GM13976 (cell line): ENCODE data around the gene CLCN6.

Experiments used
- DNase-seq: peaks from one replicate; pipeline ENCODE4 v3.0.0; 2012; ENCODE audit warnings: low spot score
- in situ Hi-C: fragments of 300-500 bp; cut with MboI; formaldehyde crosslinking; loops from one replicate; pipeline ENCODE4 v1.12.0; 2022; ENCODE audit warnings: low sequenced_read_pairs, mixed read lengths, inconsistent platforms; ENCODE audit not compliant: unreplicated experiment
- TF ChIP-seq, protein P1 (sequence below): IDR thresholded peaks from 2 replicates; pipeline ENCODE4 v1.5.1; 2012; ENCODE audit warnings: borderline replicate concordance, mild to moderate bottlenecking; ENCODE audit not compliant: insufficient read depth; ENCODE audit errors: extremely low read depth, missing control alignments, control extremely low read depth

Gene CLCN6

DNA sequence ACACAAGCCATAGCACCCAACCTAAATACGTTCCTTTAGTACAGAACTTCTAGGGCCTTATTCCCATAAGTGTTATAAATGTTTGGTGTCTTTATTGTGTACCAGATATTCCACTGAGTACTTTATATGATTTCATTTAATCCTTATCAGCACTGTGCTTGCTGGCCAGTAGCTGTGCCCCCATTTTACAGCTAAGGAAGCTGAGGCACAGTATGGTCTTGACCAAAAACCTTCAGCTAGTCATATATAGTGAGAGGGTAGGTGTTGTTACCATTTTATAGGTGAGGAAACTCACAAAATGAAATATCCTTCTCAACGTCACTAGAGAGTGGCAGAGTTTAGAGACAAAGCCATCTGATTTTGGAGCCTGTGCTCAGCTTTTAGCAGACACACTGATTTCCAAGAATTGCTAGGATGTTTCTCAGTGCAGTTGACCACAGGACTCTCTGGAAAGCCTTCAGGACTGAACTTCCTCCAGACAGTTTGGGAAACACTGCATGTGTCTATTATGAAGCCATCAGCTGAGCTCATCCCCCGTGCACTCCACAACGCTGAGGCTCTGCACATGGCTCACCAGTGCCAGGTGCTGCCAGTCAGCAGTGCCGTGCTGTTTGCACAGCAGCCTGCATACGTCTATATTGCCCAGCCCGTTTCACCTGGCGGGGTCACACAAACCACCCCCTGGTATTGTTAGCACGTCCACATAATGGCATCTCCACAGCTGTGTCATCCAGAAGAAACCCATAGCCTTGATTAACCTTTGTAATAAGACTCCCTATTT lies 26.1 kb downstream of the CLCN6 start:
- TF ChIP-seq, protein P1, sequence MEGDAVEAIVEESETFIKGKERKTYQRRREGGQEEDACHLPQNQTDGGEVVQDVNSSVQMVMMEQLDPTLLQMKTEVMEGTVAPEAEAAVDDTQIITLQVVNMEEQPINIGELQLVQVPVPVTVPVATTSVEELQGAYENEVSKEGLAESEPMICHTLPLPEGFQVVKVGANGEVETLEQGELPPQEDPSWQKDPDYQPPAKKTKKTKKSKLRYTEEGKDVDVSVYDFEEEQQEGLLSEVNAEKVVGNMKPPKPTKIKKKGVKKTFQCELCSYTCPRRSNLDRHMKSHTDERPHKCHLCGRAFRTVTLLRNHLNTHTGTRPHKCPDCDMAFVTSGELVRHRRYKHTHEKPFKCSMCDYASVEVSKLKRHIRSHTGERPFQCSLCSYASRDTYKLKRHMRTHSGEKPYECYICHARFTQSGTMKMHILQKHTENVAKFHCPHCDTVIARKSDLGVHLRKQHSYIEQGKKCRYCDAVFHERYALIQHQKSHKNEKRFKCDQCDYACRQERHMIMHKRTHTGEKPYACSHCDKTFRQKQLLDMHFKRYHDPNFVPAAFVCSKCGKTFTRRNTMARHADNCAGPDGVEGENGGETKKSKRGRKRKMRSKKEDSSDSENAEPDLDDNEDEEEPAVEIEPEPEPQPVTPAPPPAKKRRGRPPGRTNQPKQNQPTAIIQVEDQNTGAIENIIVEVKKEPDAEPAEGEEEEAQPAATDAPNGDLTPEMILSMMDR: no peak
- in situ Hi-C loops: no loop called here
- DNase-seq: no peak

DNA sequence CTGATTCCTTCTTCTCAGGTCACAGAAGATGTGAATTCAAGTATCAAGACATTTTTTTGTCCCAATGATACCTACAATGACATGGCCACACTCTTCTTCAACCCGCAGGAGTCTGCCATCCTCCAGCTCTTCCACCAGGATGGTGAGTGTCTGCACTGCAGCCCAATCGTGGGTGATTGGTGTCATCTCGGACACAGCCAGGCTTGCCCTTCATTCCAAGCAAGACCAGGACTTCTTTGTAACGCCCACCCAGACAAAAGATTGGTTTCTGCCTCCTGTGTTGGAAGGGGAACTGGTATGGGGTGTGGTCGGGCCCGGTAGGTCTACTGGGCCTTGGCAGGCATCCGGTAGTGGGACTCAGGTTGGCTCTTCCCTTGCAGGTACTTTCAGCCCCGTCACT lies 27.5 kb downstream of the CLCN6 start:
- TF ChIP-seq, protein P1: no peak
- no peak for DNase-seq
- in situ Hi-C loops: no loop called here

DNA sequence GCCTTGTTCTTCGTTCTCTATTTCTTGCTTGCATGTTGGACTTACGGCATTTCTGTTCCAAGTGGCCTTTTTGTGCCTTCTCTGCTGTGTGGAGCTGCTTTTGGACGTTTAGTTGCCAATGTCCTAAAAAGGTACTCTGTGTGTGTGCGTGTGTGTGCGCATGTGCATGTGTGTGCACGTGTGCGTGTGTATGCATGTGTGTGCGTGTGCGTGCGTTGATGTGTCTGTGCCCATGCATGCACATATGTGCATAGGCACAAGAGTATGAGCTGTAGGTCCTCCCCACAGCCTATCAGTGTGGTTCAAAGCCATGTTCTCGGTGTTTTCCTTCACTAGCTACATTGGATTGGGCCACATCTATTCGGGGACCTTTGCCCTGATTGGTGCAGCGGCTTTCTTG lies 27.9 kb downstream of the CLCN6 start:
- in situ Hi-C loops: no loop called here
- TF ChIP-seq, protein P1: no peak
- DNase-seq: no peak

DNA sequence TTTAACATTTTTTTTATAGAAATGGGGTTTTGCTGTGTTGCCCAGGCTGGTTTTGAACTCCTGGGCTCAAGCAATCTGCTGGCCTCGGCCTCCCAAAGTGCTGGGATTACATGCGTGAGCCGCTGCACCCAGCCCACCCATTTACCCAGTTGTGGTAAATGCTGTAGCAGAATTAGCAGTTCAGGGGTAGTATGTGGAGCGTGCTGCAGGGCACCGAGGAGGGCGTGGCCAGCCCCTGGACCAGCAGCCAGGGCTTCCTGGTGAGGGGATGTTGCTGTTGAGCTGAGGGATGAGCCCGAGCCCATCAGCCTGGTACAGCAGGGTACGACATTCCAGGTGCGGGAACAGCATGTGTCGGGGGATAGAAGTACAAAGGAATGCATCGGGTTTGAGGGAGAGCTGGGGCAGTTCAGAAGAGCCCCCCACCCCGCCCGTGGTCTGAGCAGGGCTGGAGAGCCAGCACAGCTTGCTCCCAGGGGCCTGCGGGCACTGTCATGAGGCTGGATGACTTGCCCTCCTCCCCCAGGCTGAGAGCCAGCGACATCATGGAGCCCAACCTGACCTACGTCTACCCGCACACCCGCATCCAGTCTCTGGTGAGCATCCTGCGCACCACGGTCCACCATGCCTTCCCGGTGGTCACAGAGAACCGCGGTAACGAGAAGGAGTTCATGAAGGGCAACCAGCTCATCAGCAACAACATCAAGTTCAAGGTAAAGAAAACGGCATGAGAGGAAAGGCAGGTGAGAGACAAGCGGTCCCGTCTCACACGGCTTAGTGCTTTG lies 29.6 kb downstream of the CLCN6 start:
- in situ Hi-C loops: no loop called here
- no peak for DNase-seq
- TF ChIP-seq, protein P1: no peak

DNA sequence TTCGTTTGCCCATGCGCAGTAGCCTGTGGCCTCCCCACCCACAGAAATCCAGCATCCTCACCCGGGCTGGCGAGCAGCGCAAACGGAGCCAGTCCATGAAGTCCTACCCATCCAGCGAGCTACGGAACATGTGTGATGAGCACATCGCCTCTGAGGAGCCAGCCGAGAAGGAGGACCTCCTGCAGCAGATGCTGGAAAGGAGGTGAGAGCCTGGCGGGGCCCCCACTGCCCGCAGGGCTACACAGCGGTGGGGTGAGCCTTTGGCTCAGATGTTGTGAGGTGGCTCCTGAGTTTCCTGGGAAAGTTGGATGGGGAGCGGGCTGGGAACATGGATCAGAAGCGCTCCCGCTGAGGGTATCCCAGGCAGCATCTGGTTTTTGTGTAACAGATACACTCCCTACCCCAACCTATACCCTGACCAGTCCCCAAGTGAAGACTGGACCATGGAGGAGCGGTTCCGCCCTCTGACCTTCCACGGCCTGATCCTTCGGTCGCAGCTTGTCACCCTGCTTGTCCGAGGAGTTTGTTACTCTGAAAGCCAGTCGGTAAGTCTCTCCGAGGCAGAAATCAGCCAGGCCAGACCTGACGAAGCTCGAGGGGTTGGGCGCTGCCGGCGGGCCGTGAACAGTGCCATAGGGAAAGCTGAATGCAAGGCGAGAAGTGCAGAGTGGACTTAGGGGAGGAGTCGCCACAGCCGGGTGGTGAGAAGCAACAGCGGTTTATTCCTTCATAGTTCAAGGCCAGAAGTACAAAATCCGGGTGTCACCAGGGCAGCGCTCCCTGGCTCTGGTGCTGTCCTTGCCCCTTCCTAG lies 31.2 kb downstream of the CLCN6 start:
- in situ Hi-C loops: no loop called here
- TF ChIP-seq, protein P1: no peak
- DNase-seq: no peak

DNA sequence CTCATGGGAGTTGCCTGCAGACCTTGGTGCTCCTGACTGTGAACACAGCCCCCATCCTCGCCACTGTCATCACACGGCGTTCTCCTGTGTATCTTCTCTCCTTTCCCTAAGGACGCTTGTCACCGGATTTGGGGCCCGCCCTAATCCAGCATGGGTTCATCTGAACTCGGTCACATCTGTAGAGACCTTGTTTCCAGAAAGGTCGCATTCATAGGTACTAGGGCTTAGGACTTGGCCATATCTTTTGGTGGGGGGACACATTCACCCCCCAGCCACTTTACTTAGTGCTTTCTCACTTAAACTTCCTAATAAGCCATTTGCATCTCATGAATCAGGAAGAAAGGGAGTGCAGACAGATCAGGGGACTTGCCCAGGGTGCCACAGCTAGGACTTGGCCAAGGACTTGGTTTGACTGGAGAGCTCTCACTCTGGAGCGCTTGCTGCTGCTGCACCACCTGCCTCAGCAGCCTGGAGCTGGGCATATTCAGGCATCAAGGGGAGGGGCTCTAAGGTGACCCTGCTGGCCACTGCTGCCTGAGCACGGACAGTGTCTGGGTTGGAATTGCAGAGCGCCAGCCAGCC lies 31.9 kb downstream of the CLCN6 start:
- in situ Hi-C loops: no loop called here
- TF ChIP-seq, protein P1: no peak
- no peak for DNase-seq
